ENCODE results near the gene SORL1. TPM values are rescaled to one million over a fixed set of nuclear protein-coding genes. Genes with fewer than 3 reads are reported as not detected.

Gene SORL1
- total and polyA plus RNA-seq, 9 of the 15 experiments (the other 6 are each of a cell fraction or from before 2014, with no cell fraction given) = 0.01 to 0.66 TPM; not detected in 7

DNA sequence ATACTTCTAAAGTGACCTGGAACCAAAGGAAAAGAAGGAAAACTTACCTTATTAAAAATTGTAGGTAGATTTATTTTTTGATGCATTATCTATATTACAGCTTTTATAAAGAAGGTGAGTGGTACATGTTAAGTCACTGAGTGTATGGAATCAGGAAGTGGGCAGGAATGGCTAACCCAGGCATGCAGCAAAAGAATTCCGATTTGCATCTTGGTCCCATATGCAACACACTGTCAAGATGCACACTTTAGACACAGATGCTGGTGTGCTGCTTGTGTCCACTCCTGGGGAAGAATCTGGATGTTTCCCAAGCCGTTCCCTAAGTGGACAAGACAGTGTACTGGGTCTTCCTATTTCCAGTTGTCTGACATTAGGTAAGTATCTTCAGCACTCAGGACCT lies 100.5 kb downstream of the SORL1 start:
- TF ChIP-seq, protein P1, sequence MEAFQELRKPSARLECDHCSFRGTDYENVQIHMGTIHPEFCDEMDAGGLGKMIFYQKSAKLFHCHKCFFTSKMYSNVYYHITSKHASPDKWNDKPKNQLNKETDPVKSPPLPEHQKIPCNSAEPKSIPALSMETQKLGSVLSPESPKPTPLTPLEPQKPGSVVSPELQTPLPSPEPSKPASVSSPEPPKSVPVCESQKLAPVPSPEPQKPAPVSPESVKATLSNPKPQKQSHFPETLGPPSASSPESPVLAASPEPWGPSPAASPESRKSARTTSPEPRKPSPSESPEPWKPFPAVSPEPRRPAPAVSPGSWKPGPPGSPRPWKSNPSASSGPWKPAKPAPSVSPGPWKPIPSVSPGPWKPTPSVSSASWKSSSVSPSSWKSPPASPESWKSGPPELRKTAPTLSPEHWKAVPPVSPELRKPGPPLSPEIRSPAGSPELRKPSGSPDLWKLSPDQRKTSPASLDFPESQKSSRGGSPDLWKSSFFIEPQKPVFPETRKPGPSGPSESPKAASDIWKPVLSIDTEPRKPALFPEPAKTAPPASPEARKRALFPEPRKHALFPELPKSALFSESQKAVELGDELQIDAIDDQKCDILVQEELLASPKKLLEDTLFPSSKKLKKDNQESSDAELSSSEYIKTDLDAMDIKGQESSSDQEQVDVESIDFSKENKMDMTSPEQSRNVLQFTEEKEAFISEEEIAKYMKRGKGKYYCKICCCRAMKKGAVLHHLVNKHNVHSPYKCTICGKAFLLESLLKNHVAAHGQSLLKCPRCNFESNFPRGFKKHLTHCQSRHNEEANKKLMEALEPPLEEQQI (IDR thresholded peaks at IDR 0.05) = no peak
- TF ChIP-seq NR4A1 (CRISPR knock-in tag; IDR thresholded peaks at IDR 0.05) (no peak), NR4A1 (tag; IDR thresholded peaks at IDR 0.05) (no peak), ZFP30 (CRISPR knock-in tag; IDR thresholded peaks at IDR 0.05; ENCODE audit: borderline replicate concordance) (no peak), CEBPB (tag; IDR thresholded peaks at IDR 0.05) (no peak), ZNF133 (CRISPR knock-in tag; IDR thresholded peaks at IDR 0.05) (no peak), NFRKB (IDR thresholded peaks at IDR 0.05; ENCODE audit: low read depth) (no peak), CCAR2 (IDR thresholded peaks at IDR 0.05; ENCODE audit: low read depth, low read length) (no peak), ZNF124 (CRISPR knock-in tag; IDR thresholded peaks at IDR 0.05) (no peak), EWSR1 (IDR thresholded peaks at IDR 0.05; ENCODE audit: borderline replicate concordance, low read depth, partially characterized antibody) (no peak), ZNF165 (CRISPR knock-in tag; IDR thresholded peaks at IDR 0.05; ENCODE audit: borderline replicate concordance) (no peak), TAF9B (IDR thresholded peaks at IDR 0.05; ENCODE audit: partially characterized antibody) (no peak), ZNF696 (CRISPR knock-in tag; conservative IDR thresholded peaks at IDR 0.05) (no peak), CAMTA2 (CRISPR knock-in tag; conservative IDR thresholded peaks at IDR 0.05) (no peak)
- TF ChIP-seq, protein P2, sequence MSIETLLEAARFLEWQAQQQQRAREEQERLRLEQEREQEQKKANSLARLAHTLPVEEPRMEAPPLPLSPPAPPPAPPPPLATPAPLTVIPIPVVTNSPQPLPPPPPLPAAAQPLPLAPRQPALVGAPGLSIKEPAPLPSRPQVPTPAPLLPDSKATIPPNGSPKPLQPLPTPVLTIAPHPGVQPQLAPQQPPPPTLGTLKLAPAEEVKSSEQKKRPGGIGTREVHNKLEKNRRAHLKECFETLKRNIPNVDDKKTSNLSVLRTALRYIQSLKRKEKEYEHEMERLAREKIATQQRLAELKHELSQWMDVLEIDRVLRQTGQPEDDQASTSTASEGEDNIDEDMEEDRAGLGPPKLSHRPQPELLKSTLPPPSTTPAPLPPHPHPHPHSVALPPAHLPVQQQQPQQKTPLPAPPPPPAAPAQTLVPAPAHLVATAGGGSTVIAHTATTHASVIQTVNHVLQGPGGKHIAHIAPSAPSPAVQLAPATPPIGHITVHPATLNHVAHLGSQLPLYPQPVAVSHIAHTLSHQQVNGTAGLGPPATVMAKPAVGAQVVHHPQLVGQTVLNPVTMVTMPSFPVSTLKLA (conservative IDR thresholded peaks at IDR 0.05) = no peak
- TF ChIP-seq, protein P3, sequence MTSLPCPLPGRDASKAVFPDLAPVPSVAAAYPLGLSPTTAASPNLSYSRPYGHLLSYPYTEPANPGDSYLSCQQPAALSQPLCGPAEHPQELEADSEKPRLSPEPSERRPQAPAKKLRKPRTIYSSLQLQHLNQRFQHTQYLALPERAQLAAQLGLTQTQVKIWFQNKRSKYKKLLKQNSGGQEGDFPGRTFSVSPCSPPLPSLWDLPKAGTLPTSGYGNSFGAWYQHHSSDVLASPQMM (CRISPR knock-in tag; IDR thresholded peaks at IDR 0.05) = no peak
- ATAC-seq = no peak
- intact Hi-C loops (cut with micrococcal nuclease) (no loop called here), in situ Hi-C loops (cut with MboI) (no loop called here)
- ChIA-PET POLR2A (no interaction called here), CTCF (ENCODE audit: low intra/inter-chr PET ratio) (no interaction called here)
- Histone ChIP-seq H3K27me3 (ENCODE audit: control insufficient read depth in 2 of 2, insufficient read depth in 2 of 2, low read length in 2 of 2) (no peaks in the 10 kb centered on the region), H3K36me3 (ENCODE audit: control insufficient read depth, insufficient read depth, low read length) (no peaks in the 10 kb centered on the region), H3K4me2 (ENCODE audit: insufficient read depth, low read length) (no peak overlapping the region), H3K4me1 (replicated peaks in 1 of 2; ENCODE audit: control insufficient read depth in 2 of 2, insufficient read depth in 2 of 2, low read length in 2 of 2) (no peaks in the 10 kb centered on the region), H3K9ac (ENCODE audit: insufficient read depth in 1 of 2, low read depth in 2 of 2, low read length in 2 of 2) (no peak overlapping the region), H2AFZ (ENCODE audit: low read depth, low read length) (no peak overlapping the region), H3K9me1 (ENCODE audit: control insufficient read depth, insufficient read depth, low read length) (no peaks in the 10 kb centered on the region), H3K79me2 (ENCODE audit: control insufficient read depth, insufficient read depth, low read length) (no peaks in the 10 kb centered on the region), H3K27ac (ENCODE audit: extremely low read depth, low read depth, low read length) (no peak overlapping the region), H4K20me1 (replicated peaks; ENCODE audit: control insufficient read depth, insufficient read depth, low read length) (no peaks in the 10 kb centered on the region), H3K9me3 (replicated peaks; ENCODE audit: control insufficient read depth, insufficient read depth, low read depth, low read length) (no peaks in the 10 kb centered on the region), H3K4me3 (no peak overlapping the region)
- FAIRE-seq = no peak
- no peak for DNase-seq (ENCODE audit: extremely low read depth in 1 of 4, low spot score in 3 of 4)
- 0% methylated on average over 2 of the region's 2 CpGs for WGBS (ENCODE audit: insufficient coverage, low coverage, missing lambda C conversion rate)
- BruUV-seq (replicated peaks) = no TSS peak
